DMS53 treated with DMSO at 0.1 percent for 48 hours (cell line): ENCODE data around the gene BNIP5.

Experiments
- DNase-seq: peaks from one replicate; lab custom pipeline; 2025; ENCODE audit not compliant: unreplicated experiment; lab: John Stamatoyannopoulos, UW

BNIP5 gene

DNA sequence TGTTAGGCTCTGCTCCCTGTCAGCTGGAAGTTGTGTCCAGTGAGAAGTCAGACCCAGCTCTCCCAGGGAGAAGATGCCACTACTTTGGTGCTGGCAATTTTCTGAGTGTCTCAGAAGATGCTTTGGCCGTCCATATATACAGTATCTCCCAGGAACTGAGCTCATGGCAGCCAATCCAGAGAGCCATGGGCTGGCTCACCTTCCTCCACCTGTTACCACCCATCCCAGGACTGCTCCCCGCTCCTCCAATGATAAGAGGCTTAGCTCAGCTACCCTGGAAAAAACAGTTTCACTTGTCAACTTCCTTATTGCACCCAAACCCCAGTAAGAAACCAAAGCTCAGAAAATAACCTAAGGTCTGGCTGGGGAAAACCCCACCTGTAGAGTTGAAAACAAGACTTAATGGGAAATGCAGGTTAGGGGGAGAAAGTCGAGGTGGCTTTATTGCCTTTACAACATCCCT is at the start of gene BNIP5:
Gene BNIP5, minus strand, starts transcription at position 110 of the 463 bp plus-strand sequence. CDS start 6,198 bp downstream, outside the sequence.
- DNase-seq, result no peak

DNA sequence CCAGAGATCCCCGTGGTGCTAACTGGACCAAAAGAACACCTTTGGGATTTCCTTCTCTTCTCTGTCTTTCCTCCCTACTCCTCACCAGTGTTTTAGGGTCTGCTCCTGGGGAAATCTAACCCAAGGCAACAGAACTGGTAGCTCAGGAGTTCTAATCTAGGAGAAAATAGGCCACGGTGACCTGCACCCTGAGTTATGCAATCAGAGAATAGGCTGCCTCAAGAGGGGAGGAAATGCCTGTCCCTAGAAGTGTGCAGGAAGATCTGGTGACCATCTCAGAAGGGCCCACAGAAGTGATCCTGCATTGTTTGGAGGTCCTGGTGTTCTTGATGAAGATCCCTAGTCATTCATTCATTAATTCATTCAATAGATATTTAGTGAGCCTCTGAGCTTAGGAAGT is 47.4 kb upstream of the BNIP5 start:
- no peak for DNase-seq

DNA sequence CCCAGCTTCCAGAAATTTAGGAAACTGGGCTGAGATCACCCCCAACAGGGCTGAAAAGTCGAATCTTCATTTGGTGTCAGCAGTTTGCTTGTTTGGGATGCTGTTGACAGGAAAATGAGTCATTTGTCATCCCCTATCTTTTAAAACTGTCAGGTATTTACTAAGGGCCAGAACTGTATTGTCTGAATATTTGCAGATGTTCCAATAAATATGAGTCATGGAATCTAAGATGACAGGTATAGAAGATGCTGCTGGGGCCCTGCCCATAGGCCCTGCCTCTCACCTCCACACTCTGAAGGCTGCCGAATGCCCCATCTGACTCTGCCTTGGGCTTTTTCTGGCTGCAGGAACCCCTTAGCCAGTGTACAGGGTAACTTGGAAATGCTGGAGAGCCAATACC is 46.9 kb upstream of the BNIP5 start:
- DNase-seq, result peak; percentile 76

- no peak for DNase-seq
Measured at GRCh38 chr6:36382976-36383375, 46.3 kb upstream of the BNIP5 start.

DNA sequence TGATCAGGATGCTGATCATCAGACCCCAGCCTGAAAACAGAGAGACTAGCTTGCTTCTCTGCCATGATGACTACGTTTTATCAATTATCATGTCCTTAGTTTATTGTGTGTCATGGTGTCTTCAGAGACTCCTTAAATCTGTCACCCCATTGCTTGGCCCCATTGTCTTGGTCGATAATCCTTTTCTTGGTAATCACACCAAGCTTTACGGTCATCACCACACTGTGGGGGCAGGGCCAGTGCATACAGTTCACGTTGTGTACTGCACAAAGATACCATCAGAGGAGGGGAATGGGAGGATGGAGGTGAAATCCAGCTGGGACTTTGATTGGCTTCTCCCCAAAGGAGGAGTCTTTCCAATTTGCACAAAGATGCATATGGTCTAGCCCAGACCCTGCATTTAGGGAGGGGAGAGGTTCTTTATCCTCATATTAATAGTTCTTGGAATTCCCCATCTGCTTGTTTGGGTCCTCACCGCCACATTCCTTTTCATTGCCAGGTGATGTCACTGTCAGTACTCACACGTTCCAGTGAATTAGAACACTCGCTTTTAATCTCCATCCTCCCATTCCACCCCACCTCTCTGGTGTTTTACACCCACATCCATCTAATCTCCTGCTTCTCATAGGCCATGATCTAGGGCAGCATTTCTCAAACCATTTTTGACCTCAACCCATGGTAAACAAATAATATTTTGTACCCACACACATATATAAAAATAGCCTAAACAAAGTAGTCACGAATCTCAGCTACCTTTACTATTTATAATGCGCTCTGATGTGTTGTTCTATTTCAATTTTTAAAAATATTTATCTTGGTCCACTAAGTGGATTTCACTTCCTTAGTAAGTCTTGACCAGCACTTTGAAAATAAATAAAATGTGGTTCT is 45.1 kb upstream of the BNIP5 start:
- DNase-seq, result no peak

- no peak for DNase-seq
Measured at GRCh38 chr6:36380166-36380565, 43.5 kb upstream of the BNIP5 start.

DNA sequence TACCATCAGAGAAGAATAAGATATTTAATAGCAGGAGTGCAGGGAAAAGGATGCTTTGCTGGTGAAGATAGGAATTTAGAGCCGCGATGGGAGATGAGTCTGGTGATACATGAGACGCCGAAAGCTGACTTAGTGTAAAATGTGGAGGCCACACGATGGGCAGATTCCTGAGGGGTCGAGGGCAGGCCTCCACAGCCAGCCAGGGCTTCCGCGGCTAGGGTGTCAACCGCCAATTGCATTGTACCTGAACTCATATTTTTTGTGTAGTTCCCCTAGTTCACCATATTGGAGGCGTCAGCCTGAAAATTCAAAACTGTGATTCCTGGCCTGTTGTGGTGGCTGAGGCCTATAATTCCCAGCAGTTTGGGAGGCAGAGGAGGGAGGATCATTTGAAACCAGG is 42.2 kb upstream of the BNIP5 start:
- DNase-seq, result no peak

GRCh38 chr6:36378243-36378920 is 41.7 kb upstream of the BNIP5 start:
- DNase-seq, result no peak

DNA sequence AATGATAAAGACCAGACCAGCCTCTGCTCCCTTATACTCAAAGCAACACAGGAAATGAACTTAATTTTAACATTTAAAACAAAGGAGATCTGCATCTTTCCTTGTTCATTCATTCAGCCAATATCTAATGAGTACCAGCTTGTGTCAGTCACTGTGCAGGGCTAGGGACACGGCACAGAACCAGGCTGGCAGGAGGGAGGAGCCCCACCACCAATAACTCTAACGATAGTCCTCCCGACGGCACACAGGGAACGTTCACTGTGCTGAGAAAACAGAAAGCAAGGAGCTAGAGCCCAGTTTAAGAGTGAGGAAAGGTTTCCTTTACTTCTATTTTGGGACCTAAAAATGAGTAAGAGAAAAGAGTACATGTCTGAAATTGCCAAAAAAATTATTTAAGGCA is 40.9 kb upstream of the BNIP5 start:
- no peak for DNase-seq

GRCh38 chr6:36376742-36377141 is 40.1 kb upstream of the BNIP5 start:
- no peak for DNase-seq

DNA sequence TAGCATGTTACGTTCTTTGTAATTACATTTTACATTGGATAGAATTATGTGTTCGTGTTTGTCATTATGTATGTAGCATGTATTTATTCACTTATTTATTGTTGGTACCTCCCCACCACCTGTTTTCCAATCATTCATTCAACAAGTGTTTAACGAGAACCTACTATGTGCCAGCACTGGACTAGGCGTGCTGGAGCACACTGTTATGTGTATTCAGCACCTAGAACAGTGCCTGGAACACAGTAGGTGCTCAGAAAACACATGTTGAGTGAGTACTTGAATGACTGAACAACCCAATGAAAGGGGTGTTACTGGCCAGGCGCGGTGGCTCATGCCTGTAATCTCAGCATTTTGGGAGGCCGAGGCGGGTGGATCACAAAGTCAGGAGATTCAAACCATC is 39.5 kb upstream of the BNIP5 start:
- no peak for DNase-seq

DNA sequence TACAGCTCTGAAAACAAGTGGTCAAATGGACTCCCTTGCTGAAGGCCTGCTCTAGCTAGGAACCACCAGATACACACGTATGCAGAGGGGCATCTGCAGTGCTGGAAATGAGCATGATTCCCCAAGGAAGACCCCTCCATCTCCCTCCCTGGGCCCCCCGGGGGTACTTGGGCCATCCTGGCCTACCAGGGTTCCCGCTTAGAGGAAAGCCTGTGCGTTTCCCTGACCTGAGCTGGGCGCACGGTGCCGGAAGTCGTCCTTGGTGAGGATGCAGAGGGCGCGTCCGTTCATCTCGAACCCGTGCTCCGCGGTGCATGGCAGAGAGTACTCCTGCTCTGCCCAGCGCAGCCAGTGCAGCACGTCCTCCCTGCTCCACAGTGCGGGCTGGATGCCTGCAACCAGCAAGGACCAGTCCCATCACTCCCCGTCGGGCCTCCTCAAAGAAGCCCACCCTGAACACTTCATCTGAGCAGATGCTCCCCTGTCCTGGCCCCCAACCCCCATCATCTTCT is 39.0 kb upstream of the BNIP5 start:
- DNase-seq, result no peak

DNA sequence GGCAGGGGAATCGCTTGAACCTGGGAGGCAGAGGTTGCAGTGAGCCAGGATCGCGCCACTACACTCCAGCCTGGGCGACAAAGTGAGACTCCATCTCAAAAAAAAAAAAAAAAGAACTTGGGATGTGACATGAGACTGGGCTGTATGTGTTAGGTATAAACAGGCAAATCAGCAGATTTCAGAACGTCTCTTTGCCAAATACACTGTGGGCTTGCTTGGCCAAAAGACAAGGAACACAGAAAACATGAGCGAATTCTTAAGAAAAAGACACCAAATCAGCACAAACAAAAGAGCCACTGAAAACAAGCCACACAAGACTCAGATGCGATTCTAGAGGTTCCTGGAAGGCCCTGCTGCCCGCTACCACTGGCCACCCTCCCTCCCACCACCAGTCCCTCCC is 38.3 kb upstream of the BNIP5 start:
- DNase-seq, result no peak

GRCh38 chr6:36374194-36374593 is 37.5 kb upstream of the BNIP5 start:
- DNase-seq, result no peak

- no peak for DNase-seq
Measured at GRCh38 chr6:36373368-36374019, 36.8 kb upstream of the BNIP5 start.

DNA sequence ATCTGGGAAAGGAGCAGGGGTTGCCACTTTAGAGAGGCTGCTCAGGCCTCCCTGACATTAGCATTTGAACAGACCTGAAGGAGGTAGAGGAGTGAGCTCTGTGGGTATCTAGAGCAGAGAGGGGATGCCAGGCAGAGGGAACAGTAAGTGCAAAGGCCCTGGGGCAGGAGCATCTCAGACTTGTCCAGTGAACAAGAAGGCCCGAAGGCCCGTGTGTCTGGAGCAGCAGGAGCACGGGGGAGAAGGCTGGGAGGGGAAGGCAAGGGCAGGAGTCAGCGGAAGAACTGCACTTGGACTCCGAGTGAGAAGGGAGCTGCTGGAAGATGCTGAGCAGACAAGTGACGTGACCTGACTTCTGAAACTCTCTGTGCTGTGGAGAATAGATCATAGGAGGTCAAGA is 35.4 kb upstream of the BNIP5 start:
- DNase-seq, result no peak

GRCh38 chr6:36371211-36371610 is 34.5 kb upstream of the BNIP5 start:
- DNase-seq, result no peak

GRCh38 chr6:36370638-36371037 is 34.0 kb upstream of the BNIP5 start:
- no peak for DNase-seq

GRCh38 chr6:36368921-36369865 is 32.5 kb upstream of the BNIP5 start:
- no peak for DNase-seq

DNA sequence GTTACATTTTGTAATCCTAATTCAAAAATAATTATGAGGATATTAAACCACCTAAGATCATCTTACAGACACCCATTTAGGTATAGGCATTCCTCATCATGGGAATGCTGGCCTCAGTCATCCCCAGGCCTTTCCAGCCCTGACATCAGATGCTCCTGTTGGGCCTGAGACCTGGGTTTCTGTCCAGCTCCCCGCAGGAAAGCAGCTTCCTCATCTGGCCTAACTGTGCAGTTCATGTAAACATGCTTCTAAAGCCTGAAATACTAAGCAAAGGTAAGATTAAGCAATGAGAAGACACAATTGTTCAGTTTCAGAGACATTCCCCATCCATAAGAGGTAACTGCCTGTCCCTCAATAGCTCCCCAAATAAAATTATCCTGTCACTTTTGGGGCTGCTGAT is 31.7 kb upstream of the BNIP5 start:
- no peak for DNase-seq
